Fibroblast of lung (primary cell): ENCODE measurements around the gene THAP5.

ENCODE experiments used
- EZH2 ChIP-seq: IDR thresholded peaks from 2 replicates; pipeline ENCODE4 v1.5.1; 2012; ENCODE audit warnings: low read length, control low read depth, mild to moderate bottlenecking; ENCODE audit errors: missing control alignments
- TF ChIP-seq, protein P1 (sequence below), 2 donors: IDR thresholded peaks in 1 of 2; conservative IDR thresholded peaks in 1 of 2; 1 replicate in 1 of 2; 2 replicates in 1 of 2; pipeline ENCODE4 v1.5.1; 2011 to 2012; ENCODE audit warnings: low read length in 2 of 2, control low read depth in 1 of 2, inconsistent platforms in 1 of 2, low read depth in 1 of 2, mild to moderate bottlenecking in 1 of 2

DNA sequence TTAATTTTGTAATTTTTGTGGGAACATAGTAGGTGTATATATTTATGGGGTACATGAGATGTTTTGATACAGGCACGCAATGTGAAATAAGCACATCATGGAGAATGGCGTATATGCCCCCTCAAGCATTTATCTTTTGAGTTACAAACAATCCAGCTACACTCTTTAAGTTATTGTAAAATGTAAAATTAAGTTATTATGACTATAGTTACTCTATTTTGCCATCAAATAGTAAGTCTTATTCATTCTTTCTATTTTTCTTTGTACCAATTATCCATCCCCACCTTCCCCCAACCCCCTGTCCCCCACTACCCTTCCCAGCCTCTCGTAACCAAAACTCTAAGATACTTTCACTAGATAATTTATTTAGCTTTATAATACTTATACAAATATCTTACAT, 35.8 kb downstream of the THAP5 start:
- TF ChIP-seq, protein P1, sequence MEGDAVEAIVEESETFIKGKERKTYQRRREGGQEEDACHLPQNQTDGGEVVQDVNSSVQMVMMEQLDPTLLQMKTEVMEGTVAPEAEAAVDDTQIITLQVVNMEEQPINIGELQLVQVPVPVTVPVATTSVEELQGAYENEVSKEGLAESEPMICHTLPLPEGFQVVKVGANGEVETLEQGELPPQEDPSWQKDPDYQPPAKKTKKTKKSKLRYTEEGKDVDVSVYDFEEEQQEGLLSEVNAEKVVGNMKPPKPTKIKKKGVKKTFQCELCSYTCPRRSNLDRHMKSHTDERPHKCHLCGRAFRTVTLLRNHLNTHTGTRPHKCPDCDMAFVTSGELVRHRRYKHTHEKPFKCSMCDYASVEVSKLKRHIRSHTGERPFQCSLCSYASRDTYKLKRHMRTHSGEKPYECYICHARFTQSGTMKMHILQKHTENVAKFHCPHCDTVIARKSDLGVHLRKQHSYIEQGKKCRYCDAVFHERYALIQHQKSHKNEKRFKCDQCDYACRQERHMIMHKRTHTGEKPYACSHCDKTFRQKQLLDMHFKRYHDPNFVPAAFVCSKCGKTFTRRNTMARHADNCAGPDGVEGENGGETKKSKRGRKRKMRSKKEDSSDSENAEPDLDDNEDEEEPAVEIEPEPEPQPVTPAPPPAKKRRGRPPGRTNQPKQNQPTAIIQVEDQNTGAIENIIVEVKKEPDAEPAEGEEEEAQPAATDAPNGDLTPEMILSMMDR (conservative IDR thresholded peaks at IDR 0.05 in 1 of 2, IDR thresholded peaks at IDR 0.05 in 1 of 2; ENCODE audit: low read depth in 1 of 2, low read length in 2 of 2) = no peak
- TF ChIP-seq EZH2 = no peak
